Psoas muscle (tissue), 8 donors: ENCODE data around the gene ANXA11. TPM values are rescaled to one million over a fixed set of nuclear protein-coding genes. Genes with fewer than 3 reads are reported as not detected.
A peak's percentile ranks its signal among the peaks of the same experiment; 100 is the strongest.

Source experiments
- ATAC-seq, 4 donors: fragments of 200-7000 bp; cut with Tn5 transposase; one replicate each; pipeline ENCODE4 v1.9.1; 2020; ENCODE audit warnings: moderate library complexity in 3 of 4, mild to moderate bottlenecking in 2 of 4
- DNase-seq, 2 donors: peaks; one replicate each; pipeline ENCODE4 v3.0.0-alpha.2; 2020
- H3K27ac ChIP-seq: fragments of 200-600 bp; one replicate; pipeline ENCODE4 v1.8.0; 2022
- H3K27me3 ChIP-seq, 3 donors: fragments of 200-600 bp in 1 of 3; one replicate each; pipeline versions ENCODE4 v1.6.1 to v1.8.0; 2013 to 2022; ENCODE audit warnings: low read length in 2 of 3, mild to moderate bottlenecking in 2 of 3, moderate library complexity in 1 of 3; ENCODE audit not compliant: insufficient read depth in 3 of 3
- H3K36me3 ChIP-seq, 2 donors: fragments of 200-600 bp in 1 of 2; one replicate each; pipeline versions ENCODE4 v1.6.1 to v1.8.0; 2013 to 2022; ENCODE audit warnings: low read depth in 1 of 2, mild to moderate bottlenecking in 1 of 2, moderate library complexity in 1 of 2; ENCODE audit not compliant: insufficient read depth in 1 of 2
- H3K4me1 ChIP-seq: fragments of 200-600 bp; one replicate; pipeline ENCODE4 v1.8.0; 2022
- H3K4me3 ChIP-seq: fragments of 200-600 bp; one replicate; pipeline ENCODE4 v1.8.0; 2022; ENCODE audit warnings: mild to moderate bottlenecking
- H3K9me3 ChIP-seq: fragments of 200-600 bp; one replicate; pipeline ENCODE4 v1.8.0; 2022
- WGBS, 3 donors: extraction: QIAGEN DNeasy Blood & Tissue Kit; methylation state at CpG; one replicate each; pipeline versions ENCODE4 v1.1.6 to v1.1.7; 2013; 5-methylcytosine and 5-hydroxymethylcytosine counted together
- intact Hi-C, 2 donors: fragments of 100-400 bp; cut with DNase I; formaldehyde crosslinking; loops; one replicate each; pipeline versions ENCODE4 v1.11.0 to v1.14.2; 2022
- polyA plus RNA-seq, 3 donors: library from polyadenylated mRNA; stranded (reverse); fragments of 200-250 nt; gene quantifications; one replicate each; pipeline ENCODE4 v1.2.3, GENCODE V29; 2013
- total RNA-seq, 4 donors: library from RNA; stranded (reverse); fragmentation: NEBNext Ultra II Directional in 2 of 4; extraction: Animal tissue kit (Norgen Biotek cat#: 25700) in 2 of 4; gene quantifications; one replicate each; pipeline versions ENCODE4 v1.2.1 to v1.2.4, GENCODE V29; 2021 to 2023
- TF ChIP-seq, protein P1 (sequence below): fragments of 200-600 bp; IDR thresholded peaks from one replicate; pipeline ENCODE4 v1.8.0; 2022; ENCODE audit warnings: antibody characterized with exemption
- donor health status: healthy with polysubstance abuse.
- donor health status: DM: no; HTN: no; CAD: no; lungs with moderate emphysema.
- donor health status: Bipolar disorder and iron deficiency.
- donor health status: healthy.
- donor health status: DM: yes; HTN: yes; CAD: no.
- donor health status: DM: no; HTN: no; CAD: no.
- donor health status: DM: no; HTN: no; CAD: no.
- donor health status: DM: yes; HTN: yes; CAD: no.

Gene ANXA11
- total and polyA plus RNA-seq, 7 donors = 112 to 389 (median 164) TPM

DNA sequence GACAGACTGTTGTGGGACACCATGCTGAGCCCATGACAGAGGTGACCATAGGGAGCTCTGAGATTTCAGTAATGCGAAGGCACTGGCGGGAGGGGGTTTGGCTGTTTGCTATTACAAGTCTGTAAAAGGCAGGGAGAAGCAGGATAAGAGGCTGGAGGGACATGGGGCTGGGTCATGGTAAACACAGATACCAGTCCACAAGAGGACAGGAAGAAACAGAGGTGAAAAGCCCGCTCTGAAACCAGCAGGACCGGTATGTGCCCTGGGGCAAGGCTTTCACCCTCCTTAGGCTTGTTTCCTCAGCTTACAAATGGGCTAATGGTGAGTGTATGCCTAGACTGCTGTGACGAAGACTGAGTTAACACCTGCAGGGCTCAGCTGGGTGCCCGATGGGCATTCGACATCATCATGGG, 34.1 kb downstream of the ANXA11 start:
- Histone ChIP-seq H3K9me3 (no peaks in the 10 kb centered on the region), H3K27ac (peak overlapping the region; percentile 16), H3K4me3 (no peak overlapping the region), H3K36me3 (peaks cover 0 to 50% of the 10 kb centered on the region in 2 donors), H3K4me1 (peaks cover 61% of the 10 kb centered on the region), H3K27me3 (no peaks in the 10 kb centered on the region)
- intact Hi-C loops = no loop called here
- no peak for ATAC-seq
- DNase-seq = no peak
- 90 to 94% (median 92%) methylated on average over 7 of the region's 7 CpGs for WGBS, 3 donors
- TF ChIP-seq, protein P1, sequence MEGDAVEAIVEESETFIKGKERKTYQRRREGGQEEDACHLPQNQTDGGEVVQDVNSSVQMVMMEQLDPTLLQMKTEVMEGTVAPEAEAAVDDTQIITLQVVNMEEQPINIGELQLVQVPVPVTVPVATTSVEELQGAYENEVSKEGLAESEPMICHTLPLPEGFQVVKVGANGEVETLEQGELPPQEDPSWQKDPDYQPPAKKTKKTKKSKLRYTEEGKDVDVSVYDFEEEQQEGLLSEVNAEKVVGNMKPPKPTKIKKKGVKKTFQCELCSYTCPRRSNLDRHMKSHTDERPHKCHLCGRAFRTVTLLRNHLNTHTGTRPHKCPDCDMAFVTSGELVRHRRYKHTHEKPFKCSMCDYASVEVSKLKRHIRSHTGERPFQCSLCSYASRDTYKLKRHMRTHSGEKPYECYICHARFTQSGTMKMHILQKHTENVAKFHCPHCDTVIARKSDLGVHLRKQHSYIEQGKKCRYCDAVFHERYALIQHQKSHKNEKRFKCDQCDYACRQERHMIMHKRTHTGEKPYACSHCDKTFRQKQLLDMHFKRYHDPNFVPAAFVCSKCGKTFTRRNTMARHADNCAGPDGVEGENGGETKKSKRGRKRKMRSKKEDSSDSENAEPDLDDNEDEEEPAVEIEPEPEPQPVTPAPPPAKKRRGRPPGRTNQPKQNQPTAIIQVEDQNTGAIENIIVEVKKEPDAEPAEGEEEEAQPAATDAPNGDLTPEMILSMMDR = no peak

DNA sequence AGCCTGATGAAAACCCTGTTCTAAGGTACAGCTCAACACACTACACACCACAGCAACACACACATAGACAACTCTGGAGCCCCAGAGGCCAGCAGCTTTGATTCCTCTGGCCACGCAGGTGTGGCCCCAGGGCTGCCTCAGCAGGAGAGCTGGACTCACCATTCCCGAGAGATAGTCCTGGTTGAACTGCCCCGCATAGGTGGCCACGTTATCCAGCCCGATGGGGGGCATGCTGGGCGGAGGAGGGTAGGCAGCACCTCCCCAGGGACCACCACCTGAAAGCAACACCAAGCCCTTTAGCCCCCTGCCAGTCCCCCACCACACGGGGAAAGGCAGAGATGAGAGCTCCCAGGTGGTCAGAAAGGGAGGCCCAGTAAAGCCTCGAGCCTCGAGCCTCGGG, 34.7 kb downstream of the ANXA11 start:
- H3K4me1 ChIP-seq = peaks cover 61% of the 10 kb centered on the region
- TF ChIP-seq, protein P1 = no peak
- intact Hi-C loops = no loop called here
- no peak overlapping the region for H3K4me3 ChIP-seq
- no peaks in the 10 kb centered on the region for H3K9me3 ChIP-seq
- peaks cover 0 to 55% of the 10 kb centered on the region in 2 donors for H3K36me3 ChIP-seq
- H3K27me3 ChIP-seq = no peaks in the 10 kb centered on the region
- ATAC-seq (no peak), DNase-seq (no peak)
- 85 to 87% (median 86%) methylated on average over 10 of the region's 10 CpGs for WGBS, 3 donors
- peak overlapping the region; percentile 16 for H3K27ac ChIP-seq

DNA sequence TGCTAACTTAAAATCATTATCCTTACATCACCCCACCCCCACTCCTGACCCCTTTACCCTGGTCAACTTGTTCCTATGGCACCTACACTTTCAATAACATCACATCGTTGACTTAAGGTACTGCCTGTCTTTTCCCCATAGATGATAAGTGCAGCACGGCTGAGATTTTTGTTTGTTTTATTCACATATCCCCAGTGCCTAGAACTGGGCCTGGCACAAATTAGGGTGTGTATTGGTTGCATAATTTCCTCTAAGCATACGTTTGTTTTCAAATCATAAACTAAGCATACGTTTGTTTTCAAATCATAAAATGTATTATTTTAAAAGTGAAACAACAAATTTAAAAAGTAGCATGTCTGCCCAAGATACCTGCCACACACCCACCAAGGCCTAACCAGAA, 35.3 kb downstream of the ANXA11 start:
- peaks cover 62% of the 10 kb centered on the region for H3K4me1 ChIP-seq
- no peak for ATAC-seq
- H3K9me3 ChIP-seq = no peaks in the 10 kb centered on the region
- no peak for DNase-seq
- H3K27me3 ChIP-seq = no peaks in the 10 kb centered on the region
- TF ChIP-seq, protein P1 = no peak
- H3K27ac ChIP-seq = no peak overlapping the region
- no peak overlapping the region for H3K4me3 ChIP-seq
- 69 to 77% (median 76%) methylated on average over 4 of the region's 4 CpGs for WGBS, 3 donors
- intact Hi-C loops = no loop called here
- H3K36me3 ChIP-seq = peaks cover 0 to 60% of the 10 kb centered on the region in 2 donors

DNA sequence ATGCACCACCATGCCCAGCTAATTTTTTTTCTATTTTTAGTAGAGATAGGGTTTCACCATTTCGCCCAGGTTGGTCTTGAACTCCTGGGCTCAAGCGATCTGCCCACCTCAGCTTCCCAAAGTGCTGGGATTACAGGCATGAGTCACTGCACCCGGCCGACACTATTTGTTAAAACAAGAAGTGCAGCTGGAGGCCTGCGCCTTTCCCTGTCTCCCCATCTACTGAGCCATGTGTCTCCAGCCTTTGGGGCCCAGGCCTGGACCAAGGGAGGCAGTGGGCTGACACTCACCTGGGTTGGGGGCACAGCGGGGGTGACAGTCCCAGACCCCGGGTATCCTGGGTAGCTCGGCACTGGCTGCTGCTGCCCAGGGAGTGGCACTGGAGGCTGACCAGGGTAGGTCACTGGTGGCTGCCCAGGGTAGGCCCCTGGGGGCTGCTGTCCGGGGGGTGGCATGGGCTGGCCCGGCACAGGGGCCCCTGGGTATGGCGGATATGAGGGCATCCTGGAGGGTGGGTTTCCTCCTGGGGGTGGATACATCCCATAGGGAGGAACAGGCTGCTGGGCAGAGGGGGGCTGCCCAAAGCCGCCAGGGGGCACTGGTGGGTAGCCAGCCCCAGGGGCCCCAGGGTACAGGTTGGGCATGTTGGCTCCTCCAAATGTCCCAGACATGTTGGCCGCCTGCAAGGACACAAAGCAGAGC, 36.5 kb downstream of the ANXA11 start:
- Histone ChIP-seq H3K36me3 (peaks cover 0 to 71% of the 10 kb centered on the region in 2 donors), H3K27me3 (no peaks in the 10 kb centered on the region), H3K27ac (peak overlapping the region; percentile 79), H3K9me3 (no peaks in the 10 kb centered on the region), H3K4me3 (no peak overlapping the region), H3K4me1 (peaks cover 61% of the 10 kb centered on the region)
- TF ChIP-seq, protein P1 = peak; percentile 19
- WGBS, 3 donors = 69 to 89% (median 77%) methylated on average over 10 to 13 of the region's 13 CpGs
- intact Hi-C loops = no loop called here
- peak in 3 of 4 donors; percentile 13 to 32 (median 14) for ATAC-seq
- peak in 1 of 2 donors; percentile 67 for DNase-seq

DNA sequence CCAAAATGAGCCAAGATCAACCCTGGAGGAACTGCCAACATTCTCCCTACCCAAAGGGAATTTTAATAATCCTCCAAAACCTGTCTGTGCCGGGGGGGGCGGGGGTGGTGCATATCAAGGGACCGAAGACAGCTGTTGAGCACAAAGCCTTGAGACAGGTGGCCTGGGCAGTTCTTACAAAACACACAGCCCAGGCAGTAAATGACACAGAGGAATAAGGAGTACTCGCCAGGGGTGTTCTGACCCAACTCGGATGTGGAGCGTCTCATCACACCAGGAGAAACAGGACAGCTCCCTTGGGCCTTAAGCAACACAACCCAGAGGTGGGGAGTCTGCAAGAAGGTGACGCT, 37.2 kb downstream of the ANXA11 start:
- WGBS, 3 donors = 27 to 47% (median 40%) methylated on average over 7 of the region's 7 CpGs
- Histone ChIP-seq H3K4me1 (peaks cover 59% of the 10 kb centered on the region), H3K27me3 (no peaks in the 10 kb centered on the region), H3K4me3 (no peak overlapping the region), H3K9me3 (no peaks in the 10 kb centered on the region), H3K36me3 (peaks cover 3 to 78% of the 10 kb centered on the region in 2 donors), H3K27ac (peak overlapping the region; percentile 79)
- ATAC-seq (peak; percentile 54 to 66 (median 64)), DNase-seq (peak; percentile 56 to 80)
- intact Hi-C loops = no loop called here
- TF ChIP-seq, protein P1 = no peak
